Upper lobe of left lung (tissue), 6 donors: ENCODE measurements around the gene B4GALT1. TPM values are rescaled to one million over a fixed set of nuclear protein-coding genes. Genes with fewer than 3 reads are reported as not detected.

Experiments used
- ATAC-seq, 2 donors: fragments of 200-7000 bp; cut with Tn5 transposase; one replicate each; pipeline ENCODE4 v1.9.1; 2022; ENCODE audit warnings: mild to moderate bottlenecking in 2 of 2, moderate library complexity in 2 of 2; ENCODE audit not compliant: low FRiP score in 2 of 2
- DNase-seq, 2 donors: peaks; one replicate each; pipeline ENCODE4 v3.0.0-alpha.2; 2019 to 2020
- H3K27ac ChIP-seq, 4 donors: fragments of 200-600 bp; sonication (generic); one replicate each; pipeline ENCODE4 v1.5.1; 2016 to 2019
- H3K27me3 ChIP-seq, 4 donors: fragments of 200-600 bp; sonication (generic); one replicate each; pipeline ENCODE4 v1.5.1; 2017 to 2019
- H3K36me3 ChIP-seq, 4 donors: fragments of 200-600 bp; sonication (generic); one replicate each; pipeline ENCODE4 v1.5.1; 2016 to 2019
- H3K4me1 ChIP-seq, 4 donors: fragments of 200-600 bp; sonication (generic); one replicate each; pipeline ENCODE4 v1.5.1; 2018 to 2019
- H3K4me3 ChIP-seq, 4 donors: fragments of 200-600 bp; sonication (generic); one replicate each; pipeline ENCODE4 v1.5.1; 2017 to 2019; ENCODE audit warnings: mild to moderate bottlenecking in 2 of 4, moderate library complexity in 1 of 4
- H3K9me3 ChIP-seq, 4 donors: fragments of 200-600 bp; sonication (generic); one replicate each; pipeline ENCODE4 v1.5.1; 2018 to 2019
- EP300 ChIP-seq, 4 donors: sonication (generic); formaldehyde crosslinking; IDR thresholded peaks; one replicate each; pipeline ENCODE4 v1.5.1; 2017; ENCODE audit warnings: antibody characterized with exemption in 4 of 4, control low read depth in 2 of 4
- POLR2A ChIP-seq, 4 donors: fragments of 450-650 bp; IDR thresholded peaks; one replicate each; pipeline ENCODE4 v1.5.1; 2016 to 2017; ENCODE audit warnings: antibody characterized with exemption in 4 of 4, mild to moderate bottlenecking in 2 of 4
- POLR2AphosphoS5 ChIP-seq, 2 donors: sonication (generic); formaldehyde crosslinking; IDR thresholded peaks; one replicate each; pipeline ENCODE4 v1.5.1; 2017; ENCODE audit warnings: antibody characterized with exemption in 2 of 2
- WGBS, 2 donors: methylation state at CpG; one replicate each; pipeline ENCODE4 v1.1.5; 2017 to 2018; 5-methylcytosine and 5-hydroxymethylcytosine counted together
- total RNA-seq, 6 donors: library from RNA; depleted of rRNA in 4 of 6; stranded (reverse); fragments of >200 nt in 4 of 6; gene quantifications; one replicate each; pipeline versions ENCODE4 v1.1.0 to v1.2.1, GENCODE V29; 2016 to 2021
- TF ChIP-seq, protein P1 (sequence below), 6 experiments: fragments of 450-650 bp in 4 of 6; fragments of 200-600 bp in 2 of 6; sonication (generic) in 2 of 6; IDR thresholded peaks; one replicate each; pipeline ENCODE4 v1.5.1; 2016 to 2019; ENCODE audit warnings: antibody characterized with exemption in 6 of 6
- donor health status: DM: no; HTN: no; CAD: no; lungs with moderate emphysema.
- donor health status: DM: no; HTN: yes; CAD: no; lungs with severe emphysema.

Gene B4GALT1
- total RNA-seq, 6 donors from 2014 or later, result 26.2 to 83.3 (median 70.8) TPM

DNA sequence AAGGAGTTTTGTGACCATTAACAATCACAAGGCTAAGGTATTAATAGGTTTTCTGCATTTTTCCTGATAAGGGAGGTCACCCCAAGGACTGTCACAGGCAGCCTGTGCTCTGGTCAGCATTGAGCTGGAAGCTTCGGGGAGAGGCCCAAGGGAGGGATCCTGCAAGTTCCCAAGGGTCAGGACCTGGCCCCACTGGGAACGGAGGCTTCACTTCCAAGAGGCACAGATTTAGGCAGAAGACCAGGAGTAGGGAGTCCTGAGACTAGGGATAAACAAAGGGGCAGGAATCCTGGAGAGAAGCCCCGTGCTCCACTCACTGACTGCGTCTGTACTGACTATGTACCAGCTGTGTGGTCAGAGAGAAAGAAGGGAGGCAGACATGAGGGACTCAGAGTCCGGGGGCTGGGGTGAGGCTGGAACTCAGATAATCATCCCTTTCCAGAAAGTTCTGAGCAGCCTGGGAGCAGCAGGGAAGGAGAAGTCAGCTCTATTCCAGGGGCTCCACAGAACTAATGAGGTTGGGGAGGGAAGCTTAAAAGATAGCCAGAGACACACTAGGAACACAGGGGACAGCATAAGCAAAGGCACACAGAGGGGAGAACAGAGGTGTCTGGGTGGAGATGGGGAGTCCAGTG is 37.8 kb downstream of the B4GALT1 start:
- no peak overlapping the region for H3K4me3 ChIP-seq
- H3K27me3 ChIP-seq, result no peaks in the 10 kb centered on the region
- DNase-seq (peak in 1 of 2 donors; percentile 6), ATAC-seq (no peak)
- H3K4me1 ChIP-seq, result peaks cover 40 to 51% (median 45%) of the 10 kb centered on the region in 4 donors
- H3K9me3 ChIP-seq, result no peaks in the 10 kb centered on the region
- peak overlapping the region; percentile 11 to 70 (median 58) for H3K27ac ChIP-seq
- TF ChIP-seq POLR2A (IDR thresholded peaks at IDR 0.05), result no peak
- peaks cover 3 to 95% (median 49%) of the 10 kb centered on the region in 4 donors for H3K36me3 ChIP-seq
- WGBS, 2 donors, result 88 to 95% methylated on average over 5 of the region's 5 CpGs

DNA sequence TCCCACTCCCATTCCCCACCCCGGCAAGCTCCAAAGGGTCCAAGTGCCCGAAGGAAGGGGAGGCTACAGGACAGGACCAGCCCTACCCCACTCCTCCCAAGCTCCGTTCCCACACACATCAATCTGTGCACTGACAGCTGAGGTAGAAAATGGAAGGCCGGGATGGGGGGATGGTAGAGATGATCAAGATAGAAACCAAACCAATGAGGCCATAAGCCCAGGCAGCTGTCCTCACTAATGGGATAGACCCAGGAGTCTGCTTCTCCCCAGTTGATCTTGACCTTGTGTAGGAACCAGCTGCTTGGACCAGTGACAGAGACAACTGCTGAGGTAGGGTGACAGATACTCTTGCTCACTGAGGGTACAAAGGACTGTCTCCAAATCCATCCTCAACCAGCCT is 38.6 kb downstream of the B4GALT1 start:
- Histone ChIP-seq H3K9me3 (no peaks in the 10 kb centered on the region), H3K4me3 (no peak overlapping the region), H3K27ac (no peak overlapping the region), H3K36me3 (peaks cover 3 to 95% (median 43%) of the 10 kb centered on the region in 4 donors), H3K27me3 (no peaks in the 10 kb centered on the region), H3K4me1 (peaks cover 40 to 47% (median 44%) of the 10 kb centered on the region in 4 donors)
- ATAC-seq, result no peak
- 91 to 95% methylated on average over 4 of the region's 4 CpGs for WGBS, 2 donors
- DNase-seq, result peak in 1 of 2 donors; percentile 9
- TF ChIP-seq, protein P1, sequence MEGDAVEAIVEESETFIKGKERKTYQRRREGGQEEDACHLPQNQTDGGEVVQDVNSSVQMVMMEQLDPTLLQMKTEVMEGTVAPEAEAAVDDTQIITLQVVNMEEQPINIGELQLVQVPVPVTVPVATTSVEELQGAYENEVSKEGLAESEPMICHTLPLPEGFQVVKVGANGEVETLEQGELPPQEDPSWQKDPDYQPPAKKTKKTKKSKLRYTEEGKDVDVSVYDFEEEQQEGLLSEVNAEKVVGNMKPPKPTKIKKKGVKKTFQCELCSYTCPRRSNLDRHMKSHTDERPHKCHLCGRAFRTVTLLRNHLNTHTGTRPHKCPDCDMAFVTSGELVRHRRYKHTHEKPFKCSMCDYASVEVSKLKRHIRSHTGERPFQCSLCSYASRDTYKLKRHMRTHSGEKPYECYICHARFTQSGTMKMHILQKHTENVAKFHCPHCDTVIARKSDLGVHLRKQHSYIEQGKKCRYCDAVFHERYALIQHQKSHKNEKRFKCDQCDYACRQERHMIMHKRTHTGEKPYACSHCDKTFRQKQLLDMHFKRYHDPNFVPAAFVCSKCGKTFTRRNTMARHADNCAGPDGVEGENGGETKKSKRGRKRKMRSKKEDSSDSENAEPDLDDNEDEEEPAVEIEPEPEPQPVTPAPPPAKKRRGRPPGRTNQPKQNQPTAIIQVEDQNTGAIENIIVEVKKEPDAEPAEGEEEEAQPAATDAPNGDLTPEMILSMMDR (IDR thresholded peaks at IDR 0.05), result no peak
- TF ChIP-seq EP300 (IDR thresholded peaks at IDR 0.05) (no peak), POLR2A (IDR thresholded peaks at IDR 0.05) (no peak), POLR2AphosphoS5 (IDR thresholded peaks at IDR 0.05) (no peak)

- DNase-seq (peak in 1 of 2 donors; percentile 13), ATAC-seq (no peak)
- peak overlapping the region in 1 of 4 donors; percentile 8 for H3K27ac ChIP-seq
- no peak overlapping the region for H3K4me3 ChIP-seq
- no peak for TF ChIP-seq EP300 (IDR thresholded peaks at IDR 0.05)
- no peak for TF ChIP-seq POLR2A (IDR thresholded peaks at IDR 0.05)
- TF ChIP-seq, protein P1 (IDR thresholded peaks at IDR 0.05), result no peak
- TF ChIP-seq POLR2AphosphoS5 (IDR thresholded peaks at IDR 0.05), result no peak
- 61 to 67% methylated on average over 5 of the region's 5 CpGs for WGBS, 2 donors
- peaks cover 40 to 47% (median 44%) of the 10 kb centered on the region in 4 donors for H3K4me1 ChIP-seq
- H3K27me3 ChIP-seq, result no peaks in the 10 kb centered on the region
- H3K36me3 ChIP-seq, result peaks cover 0 to 89% (median 36%) of the 10 kb centered on the region in 4 donors
- H3K9me3 ChIP-seq, result no peaks in the 10 kb centered on the region
Observed at GRCh38 chr9:33127881-33128280, 39.3 kb downstream of the B4GALT1 start.

- no peak for DNase-seq
- Histone ChIP-seq H3K9me3 (no peaks in the 10 kb centered on the region), H3K36me3 (peaks cover 0 to 77% (median 29%) of the 10 kb centered on the region in 4 donors), H3K4me3 (no peak overlapping the region), H3K27me3 (no peaks in the 10 kb centered on the region), H3K4me1 (peaks cover 26 to 30% (median 29%) of the 10 kb centered on the region in 4 donors), H3K27ac (peak overlapping the region in 1 of 4 donors; percentile 7)
- peak in 1 of 2 donors; percentile 43 for ATAC-seq
- no peak for TF ChIP-seq EP300 (IDR thresholded peaks at IDR 0.05)
- TF ChIP-seq POLR2A (IDR thresholded peaks at IDR 0.05), result no peak
- TF ChIP-seq, protein P1 (IDR thresholded peaks at IDR 0.05), result no peak
- TF ChIP-seq POLR2AphosphoS5 (IDR thresholded peaks at IDR 0.05), result no peak
- WGBS, 2 donors, result 74 to 81% methylated on average over 8 of the region's 8 CpGs
Observed at GRCh38 chr9:33125871-33126823, 41.0 kb downstream of the B4GALT1 start.

- Histone ChIP-seq H3K4me3 (no peak overlapping the region), H3K27me3 (no peaks in the 10 kb centered on the region), H3K4me1 (peaks cover 19 to 23% (median 22%) of the 10 kb centered on the region in 4 donors), H3K36me3 (peaks cover 0 to 77% (median 30%) of the 10 kb centered on the region in 4 donors), H3K27ac (no peak overlapping the region), H3K9me3 (no peaks in the 10 kb centered on the region)
- ATAC-seq (no peak), DNase-seq (no peak)
- no peak for TF ChIP-seq POLR2AphosphoS5 (IDR thresholded peaks at IDR 0.05)
- TF ChIP-seq POLR2A (IDR thresholded peaks at IDR 0.05), result no peak
- TF ChIP-seq, protein P1 (IDR thresholded peaks at IDR 0.05), result no peak
- TF ChIP-seq EP300 (IDR thresholded peaks at IDR 0.05), result no peak
- WGBS, 2 donors, result 83 to 84% methylated on average over 3 of the region's 3 CpGs
Observed at GRCh38 chr9:33125461-33125860, 41.7 kb downstream of the B4GALT1 start.
